ENCODE measurements around the gene FKBP5.

Gene FKBP5

GRCh38 chr6:35544769-35545361 is 143.8 kb downstream of the FKBP5 start:
- no peaks in the 10 kb centered on the region for H4K20me1 ChIP-seq (ENCODE audit: insufficient read depth, low read length)
- H3K27ac ChIP-seq (ENCODE audit: low read depth, low read length, poor library complexity, severe bottlenecking) = no peak overlapping the region
- no peak overlapping the region for H3K4me3 ChIP-seq (ENCODE audit: low read depth, low read length, poor library complexity, severe bottlenecking)
- no peaks in the 10 kb centered on the region for H3K4me1 ChIP-seq (ENCODE audit: insufficient read depth, low read length, severe bottlenecking)
- no peaks in the 10 kb centered on the region for H3F3A ChIP-seq (ENCODE audit: insufficient read depth, low read length)
- no peak overlapping the region for H3K4me2 ChIP-seq (ENCODE audit: low read length)
- no peak overlapping the region for H3K9ac ChIP-seq (ENCODE audit: low read length)
- no peak overlapping the region for H2AFZ ChIP-seq (ENCODE audit: low read length)
- peaks cover 3% of the 10 kb centered on the region; the same call in 1 of the 2 replicates for H3K36me3 ChIP-seq (ENCODE audit: insufficient read depth, low read length)
- peaks cover 3% of the 10 kb centered on the region; the same call in 1 of the 2 replicates for H3K27me3 ChIP-seq (ENCODE audit: insufficient read depth, low read length)
- no peaks in the 10 kb centered on the region for H3K79me2 ChIP-seq (ENCODE audit: insufficient read depth, low read length)
- H3K9me3 ChIP-seq (ENCODE audit: low read length) = peaks cover 10% of the 10 kb centered on the region
- H3K9me2 ChIP-seq (ENCODE audit: low read depth, low read length) = no peaks in the 10 kb centered on the region
- TF ChIP-seq, protein P1, sequence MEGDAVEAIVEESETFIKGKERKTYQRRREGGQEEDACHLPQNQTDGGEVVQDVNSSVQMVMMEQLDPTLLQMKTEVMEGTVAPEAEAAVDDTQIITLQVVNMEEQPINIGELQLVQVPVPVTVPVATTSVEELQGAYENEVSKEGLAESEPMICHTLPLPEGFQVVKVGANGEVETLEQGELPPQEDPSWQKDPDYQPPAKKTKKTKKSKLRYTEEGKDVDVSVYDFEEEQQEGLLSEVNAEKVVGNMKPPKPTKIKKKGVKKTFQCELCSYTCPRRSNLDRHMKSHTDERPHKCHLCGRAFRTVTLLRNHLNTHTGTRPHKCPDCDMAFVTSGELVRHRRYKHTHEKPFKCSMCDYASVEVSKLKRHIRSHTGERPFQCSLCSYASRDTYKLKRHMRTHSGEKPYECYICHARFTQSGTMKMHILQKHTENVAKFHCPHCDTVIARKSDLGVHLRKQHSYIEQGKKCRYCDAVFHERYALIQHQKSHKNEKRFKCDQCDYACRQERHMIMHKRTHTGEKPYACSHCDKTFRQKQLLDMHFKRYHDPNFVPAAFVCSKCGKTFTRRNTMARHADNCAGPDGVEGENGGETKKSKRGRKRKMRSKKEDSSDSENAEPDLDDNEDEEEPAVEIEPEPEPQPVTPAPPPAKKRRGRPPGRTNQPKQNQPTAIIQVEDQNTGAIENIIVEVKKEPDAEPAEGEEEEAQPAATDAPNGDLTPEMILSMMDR (IDR thresholded peaks at IDR 0.05; ENCODE audit: low read length) = no peak
- TF ChIP-seq EZH2 (IDR thresholded peaks at IDR 0.05; ENCODE audit: borderline replicate concordance, low read length) = no peak

GRCh38 chr6:35543459-35544193 is 145.1 kb downstream of the FKBP5 start:
- H3K27me3 ChIP-seq (ENCODE audit: insufficient read depth, low read length) = peaks cover 3% of the 10 kb centered on the region; the same call in 1 of the 2 replicates
- no peak overlapping the region for H3K4me2 ChIP-seq (ENCODE audit: low read length)
- H3K27ac ChIP-seq (ENCODE audit: low read depth, low read length, poor library complexity, severe bottlenecking) = no peak overlapping the region
- H3K4me1 ChIP-seq (ENCODE audit: insufficient read depth, low read length, severe bottlenecking) = no peaks in the 10 kb centered on the region
- no peak overlapping the region for H3K4me3 ChIP-seq (ENCODE audit: low read depth, low read length, poor library complexity, severe bottlenecking)
- TF ChIP-seq EZH2 (IDR thresholded peaks at IDR 0.05; ENCODE audit: borderline replicate concordance, low read length) = no peak
- TF ChIP-seq, protein P1 (IDR thresholded peaks at IDR 0.05; ENCODE audit: low read length) = no peak
- peaks cover 6% of the 10 kb centered on the region; the same call in 1 of the 2 replicates for H3K9me3 ChIP-seq (ENCODE audit: low read length)
- no peaks in the 10 kb centered on the region for H3F3A ChIP-seq (ENCODE audit: insufficient read depth, low read length)
- H3K36me3 ChIP-seq (ENCODE audit: insufficient read depth, low read length) = peaks cover 3% of the 10 kb centered on the region; the same call in 1 of the 2 replicates
- no peaks in the 10 kb centered on the region for H3K9me2 ChIP-seq (ENCODE audit: low read depth, low read length)
- no peaks in the 10 kb centered on the region for H3K79me2 ChIP-seq (ENCODE audit: insufficient read depth, low read length)
- no peak overlapping the region for H3K9ac ChIP-seq (ENCODE audit: low read length)
- no peaks in the 10 kb centered on the region for H4K20me1 ChIP-seq (ENCODE audit: insufficient read depth, low read length)
- H2AFZ ChIP-seq (ENCODE audit: low read length) = no peak overlapping the region

- Histone ChIP-seq H3K27me3 (ENCODE audit: insufficient read depth, low read length) (peaks cover 8% of the 10 kb centered on the region; the same call in 1 of the 2 replicates), H3K4me1 (ENCODE audit: insufficient read depth, low read length, severe bottlenecking) (no peaks in the 10 kb centered on the region), H3K79me2 (ENCODE audit: insufficient read depth, low read length) (no peaks in the 10 kb centered on the region), H3K9me3 (ENCODE audit: low read length) (peaks cover 6% of the 10 kb centered on the region; the same call in 1 of the 2 replicates), H3K27ac (ENCODE audit: low read depth, low read length, poor library complexity, severe bottlenecking) (no peak overlapping the region), H3F3A (ENCODE audit: insufficient read depth, low read length) (no peaks in the 10 kb centered on the region), H3K9ac (ENCODE audit: low read length) (no peak overlapping the region), H3K4me3 (ENCODE audit: low read depth, low read length, poor library complexity, severe bottlenecking) (no peak overlapping the region), H3K4me2 (ENCODE audit: low read length) (no peak overlapping the region), H2AFZ (ENCODE audit: low read length) (no peak overlapping the region), H3K36me3 (ENCODE audit: insufficient read depth, low read length) (peaks cover 3% of the 10 kb centered on the region; the same call in 1 of the 2 replicates), H4K20me1 (ENCODE audit: insufficient read depth, low read length) (no peaks in the 10 kb centered on the region), H3K9me2 (ENCODE audit: low read depth, low read length) (no peaks in the 10 kb centered on the region)
- no peak for TF ChIP-seq EZH2 (IDR thresholded peaks at IDR 0.05; ENCODE audit: borderline replicate concordance, low read length)
- TF ChIP-seq, protein P1 (IDR thresholded peaks at IDR 0.05; ENCODE audit: low read length) = no peak
These were observed 146.9 kb downstream of the FKBP5 start for GRCh38 chr6:35541836-35542235.

Data from OCI-LY1 (cell line).